ENCODE results near the gene MLXIP.

DNA sequence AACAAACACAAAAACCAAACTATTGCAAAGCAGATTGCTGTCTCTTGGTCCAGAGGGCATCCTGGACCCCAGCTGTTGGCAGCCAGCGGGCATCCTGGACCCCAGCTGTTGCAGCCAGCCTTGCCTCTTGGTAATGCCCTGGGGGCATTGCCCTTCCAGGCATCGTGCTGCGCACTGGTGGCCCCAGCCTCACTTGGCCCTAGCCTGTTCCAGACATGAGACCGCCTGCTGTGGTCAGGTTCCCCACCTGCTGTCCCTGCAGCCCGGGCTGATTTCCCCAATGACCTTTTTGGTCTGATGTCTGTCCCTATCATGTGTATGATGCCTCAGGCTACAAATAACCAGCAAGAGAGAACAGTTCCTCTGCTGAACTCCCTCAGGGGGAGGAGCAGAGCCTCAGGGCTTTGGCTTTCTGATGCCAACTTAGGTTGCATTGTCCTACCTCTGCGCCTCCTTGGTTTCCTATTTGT is 20.8 kb downstream of the MLXIP start:
- no peak for TF ChIP-seq POLR2AphosphoS5 (IDR thresholded peaks at IDR 0.05)
- TF ChIP-seq, protein P1, sequence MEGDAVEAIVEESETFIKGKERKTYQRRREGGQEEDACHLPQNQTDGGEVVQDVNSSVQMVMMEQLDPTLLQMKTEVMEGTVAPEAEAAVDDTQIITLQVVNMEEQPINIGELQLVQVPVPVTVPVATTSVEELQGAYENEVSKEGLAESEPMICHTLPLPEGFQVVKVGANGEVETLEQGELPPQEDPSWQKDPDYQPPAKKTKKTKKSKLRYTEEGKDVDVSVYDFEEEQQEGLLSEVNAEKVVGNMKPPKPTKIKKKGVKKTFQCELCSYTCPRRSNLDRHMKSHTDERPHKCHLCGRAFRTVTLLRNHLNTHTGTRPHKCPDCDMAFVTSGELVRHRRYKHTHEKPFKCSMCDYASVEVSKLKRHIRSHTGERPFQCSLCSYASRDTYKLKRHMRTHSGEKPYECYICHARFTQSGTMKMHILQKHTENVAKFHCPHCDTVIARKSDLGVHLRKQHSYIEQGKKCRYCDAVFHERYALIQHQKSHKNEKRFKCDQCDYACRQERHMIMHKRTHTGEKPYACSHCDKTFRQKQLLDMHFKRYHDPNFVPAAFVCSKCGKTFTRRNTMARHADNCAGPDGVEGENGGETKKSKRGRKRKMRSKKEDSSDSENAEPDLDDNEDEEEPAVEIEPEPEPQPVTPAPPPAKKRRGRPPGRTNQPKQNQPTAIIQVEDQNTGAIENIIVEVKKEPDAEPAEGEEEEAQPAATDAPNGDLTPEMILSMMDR (IDR thresholded peaks at IDR 0.05): no peak
- TF ChIP-seq EP300 (IDR thresholded peaks at IDR 0.05): no peak
- no peak for TF ChIP-seq POLR2A (IDR thresholded peaks at IDR 0.05)
